Anterior cingulate cortex (tissue), 58 donors: Measurements from ENCODE around the gene ADAMTSL2.

ENCODE experiments used
- DNase-seq, 58 donors: peaks; one replicate each; lab custom pipeline; 2025; lab: John Stamatoyannopoulos, UW

The ADAMTSL2 gene

DNA sequence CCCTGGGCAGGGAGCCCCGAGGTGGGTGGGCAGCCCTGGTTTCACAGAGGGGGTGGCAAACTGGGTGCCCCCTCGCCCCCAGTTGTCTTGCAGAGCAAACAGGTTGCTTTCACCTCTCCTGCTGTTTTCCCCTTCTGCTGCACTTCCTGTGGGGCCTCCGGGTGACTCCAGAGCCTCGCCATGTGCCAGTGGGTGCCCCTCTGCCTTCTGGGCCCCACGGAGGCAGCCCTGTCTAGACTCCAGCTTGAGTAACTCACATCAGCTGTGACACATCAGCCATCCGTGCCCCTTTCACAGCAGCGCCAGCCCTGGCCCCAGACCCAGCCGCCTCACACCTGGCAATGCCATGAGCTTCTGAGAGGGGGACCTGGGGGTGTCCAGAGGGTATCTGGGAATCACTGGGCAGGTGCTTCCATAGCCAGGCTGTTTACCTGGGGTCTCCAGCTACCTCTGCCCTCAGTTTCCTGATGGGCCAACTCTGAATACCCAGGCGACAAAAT lies 36.9 kb downstream of the ADAMTSL2 start:
- DNase-seq, result no peak

DNA sequence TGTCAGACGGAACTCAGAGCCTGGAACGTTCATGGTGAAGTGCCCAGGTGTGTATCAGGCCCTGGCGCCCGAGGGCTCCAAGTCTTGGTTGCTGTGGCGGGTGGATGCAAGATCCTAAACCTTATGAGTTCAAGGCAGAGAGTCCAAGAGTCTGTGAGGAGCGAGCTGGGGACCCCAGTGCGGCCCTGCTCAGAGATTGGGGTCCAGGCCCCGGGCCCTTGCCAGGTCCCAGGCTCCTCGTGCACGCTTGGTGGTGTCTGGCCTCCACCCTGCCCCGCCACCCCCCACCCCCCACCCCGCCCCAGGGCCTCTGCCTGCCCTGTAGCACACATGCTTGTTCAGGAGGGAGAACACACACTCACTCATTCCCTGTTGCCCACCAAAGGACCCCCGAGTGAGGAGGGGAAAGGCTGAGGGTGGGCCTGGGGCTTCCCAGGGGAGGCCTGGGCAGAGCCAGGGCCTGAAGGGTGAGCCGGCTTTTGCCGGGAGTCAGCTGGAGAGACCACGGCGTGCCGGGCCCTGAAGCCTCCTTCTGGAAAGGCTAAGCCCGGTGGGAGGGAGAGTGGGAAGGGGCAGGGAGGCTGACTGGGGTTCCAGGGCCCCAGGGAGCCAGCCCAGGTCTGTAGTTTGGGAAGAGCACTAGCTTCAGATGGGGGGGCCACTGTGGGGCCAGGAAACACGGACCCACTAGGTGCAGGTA lies 37.5 kb downstream of the ADAMTSL2 start:
- DNase-seq, result no peak

DNA sequence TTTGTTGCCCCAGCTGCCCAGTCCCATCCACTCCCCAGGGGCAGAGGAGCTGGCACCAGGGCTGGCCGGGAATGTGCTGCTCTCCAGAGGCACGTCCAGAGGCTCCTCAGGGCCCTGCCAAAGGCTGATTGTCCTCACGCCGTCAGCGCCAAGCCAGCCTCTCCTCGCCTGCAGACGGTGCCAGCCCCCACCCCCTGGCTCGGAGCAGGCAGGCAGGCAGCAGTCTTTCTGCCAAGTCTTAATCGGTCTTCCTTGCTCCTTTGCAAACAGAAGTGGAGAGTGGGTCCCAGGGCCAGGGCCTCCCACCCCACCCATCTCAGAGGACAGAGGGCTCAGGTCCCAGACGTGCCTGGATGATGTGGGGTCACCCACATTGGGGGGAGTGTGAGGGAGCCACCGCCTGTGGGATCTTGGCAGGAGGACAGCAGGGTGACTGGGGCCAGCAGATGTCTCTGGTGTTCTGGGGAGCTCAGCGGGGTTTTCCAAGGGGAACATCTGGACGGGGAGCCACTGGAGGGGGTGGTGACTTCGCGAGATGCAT lies 38.4 kb downstream of the ADAMTSL2 start:
- peak in 57 of 58 donors; percentile 35 to 90 (median 77) for DNase-seq

DNA sequence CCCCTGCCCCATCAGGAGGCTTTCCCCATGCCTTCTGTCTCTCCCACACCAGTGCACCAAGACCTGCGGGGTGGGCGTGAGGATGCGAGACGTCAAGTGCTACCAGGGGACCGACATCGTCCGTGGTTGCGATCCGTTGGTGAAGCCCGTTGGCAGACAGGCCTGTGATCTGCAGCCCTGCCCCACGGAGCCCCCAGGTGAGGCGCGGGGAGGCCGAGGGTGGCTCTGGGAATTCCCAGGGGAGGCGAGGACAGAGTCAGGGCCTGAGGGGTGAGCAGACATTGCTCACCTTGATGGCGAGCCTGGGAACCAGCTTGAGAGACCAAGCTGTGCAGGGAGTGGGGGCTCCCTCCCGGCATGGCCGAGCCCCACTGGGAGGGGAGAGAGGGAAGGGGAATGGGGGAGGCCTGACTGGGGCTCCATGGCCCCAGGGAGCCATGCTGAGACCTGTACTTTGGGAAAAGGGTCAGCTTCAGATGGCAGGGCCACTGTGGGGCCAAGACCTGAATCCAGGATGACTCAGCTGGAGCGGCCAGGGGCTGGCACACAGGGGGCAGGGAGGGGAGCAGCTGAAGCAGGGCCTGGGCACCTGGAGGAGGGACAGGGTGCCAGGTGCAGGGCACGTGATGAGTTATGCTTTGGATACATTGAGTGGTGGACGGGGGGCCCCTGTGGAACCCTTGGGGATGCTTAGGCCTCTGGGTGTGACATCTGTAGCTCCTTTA lies 39.4 kb downstream of the ADAMTSL2 start:
- no peak for DNase-seq

- DNase-seq, result no peak
Observed at GRCh38 chr9:133574771-133575170, 40.3 kb downstream of the ADAMTSL2 start.

- DNase-seq, result no peak
Observed at GRCh38 chr9:133575186-133576030, 40.9 kb downstream of the ADAMTSL2 start.

DNA sequence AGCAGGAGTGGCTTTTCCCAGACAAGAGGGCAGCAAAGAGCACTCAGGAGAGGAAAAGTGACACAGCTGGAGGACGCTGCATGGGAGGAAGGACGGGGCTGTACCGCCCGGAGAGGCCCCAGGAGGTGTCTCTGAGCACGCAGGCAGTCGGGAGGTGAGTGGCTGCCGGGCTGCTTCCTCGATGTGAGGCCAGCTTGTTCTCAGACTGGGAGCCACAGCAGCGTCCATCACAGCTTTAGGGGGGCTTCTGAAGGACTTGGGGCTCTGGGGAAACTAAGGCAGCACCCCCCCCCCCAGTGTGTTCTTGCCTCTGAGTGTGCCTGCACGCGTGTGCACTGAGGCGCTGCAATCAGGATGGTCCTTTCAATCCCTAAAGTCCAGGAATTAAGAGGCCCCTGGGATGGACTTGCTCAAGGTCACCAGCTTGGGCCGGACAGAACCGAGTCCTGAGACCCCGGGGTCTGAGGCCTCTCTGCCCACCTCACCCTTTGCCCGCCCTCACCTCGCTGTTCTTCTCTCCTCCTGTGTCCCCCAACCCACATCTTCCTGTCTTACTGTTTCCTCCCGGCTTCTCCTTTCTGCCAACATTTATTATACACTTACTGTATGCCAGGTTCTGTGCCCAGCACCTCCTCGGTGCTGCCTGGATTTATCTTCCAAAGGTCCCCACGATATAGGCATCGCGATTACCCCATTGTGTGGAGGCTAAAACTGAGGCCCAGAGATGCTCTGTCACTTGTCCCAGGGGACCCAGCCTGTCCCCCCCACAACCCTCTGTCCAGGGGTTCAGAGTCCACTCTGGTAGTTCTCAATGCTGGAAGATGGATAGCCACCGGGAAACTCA lies 41.7 kb downstream of the ADAMTSL2 start:
- DNase-seq, result no peak

GRCh38 chr9:133576875-133577736 lies 42.6 kb downstream of the ADAMTSL2 start:
- DNase-seq, result no peak

- no peak for DNase-seq
Observed at GRCh38 chr9:133577737-133578112, 43.2 kb downstream of the ADAMTSL2 start.

DNA sequence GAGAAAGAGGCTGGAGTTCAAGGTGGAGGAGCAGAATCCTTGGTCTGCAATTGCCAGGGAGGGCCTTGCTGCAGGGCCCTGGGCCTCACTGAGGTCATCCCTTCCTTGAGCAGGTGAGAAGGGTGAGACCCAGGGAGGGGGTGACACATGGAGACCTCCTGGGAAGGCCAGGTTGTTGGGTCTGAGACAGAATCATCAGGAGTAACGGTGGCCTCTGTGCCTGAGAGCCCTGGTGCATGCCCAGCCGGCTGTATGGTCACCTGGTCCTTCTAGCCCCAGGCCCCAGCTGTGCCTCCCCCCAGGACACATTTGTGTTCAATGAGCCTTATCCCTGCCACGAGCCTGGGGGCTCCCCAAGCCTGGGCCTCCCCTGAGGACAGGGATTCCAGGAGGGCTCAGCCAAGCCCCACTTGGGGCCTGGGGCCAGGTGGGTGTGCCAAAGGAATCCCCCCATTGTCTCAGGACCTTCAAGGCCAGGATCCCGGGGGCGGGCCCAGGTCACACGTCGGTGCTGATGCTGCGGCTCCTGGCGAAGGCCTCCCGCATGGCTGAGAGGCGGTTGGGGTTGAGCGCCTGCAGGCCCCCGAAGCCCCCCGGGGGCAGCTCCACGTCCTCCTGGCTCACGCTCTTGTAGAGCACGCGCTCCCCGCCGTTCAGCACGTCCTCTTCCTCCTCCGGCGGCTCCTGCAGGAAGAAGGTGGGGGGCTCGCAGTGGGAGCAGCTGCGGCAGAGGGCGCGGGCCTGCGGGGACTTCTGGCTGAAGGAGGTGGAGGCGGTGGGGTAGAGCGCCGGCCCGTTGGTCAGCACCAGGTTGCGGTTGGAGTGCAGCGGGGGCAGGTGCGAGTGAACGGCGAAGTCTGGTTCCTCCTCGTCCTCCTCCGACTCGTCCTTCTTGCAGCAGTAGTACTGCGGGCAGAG lies 44.3 kb downstream of the ADAMTSL2 start:
- DNase-seq, result no peak

DNA sequence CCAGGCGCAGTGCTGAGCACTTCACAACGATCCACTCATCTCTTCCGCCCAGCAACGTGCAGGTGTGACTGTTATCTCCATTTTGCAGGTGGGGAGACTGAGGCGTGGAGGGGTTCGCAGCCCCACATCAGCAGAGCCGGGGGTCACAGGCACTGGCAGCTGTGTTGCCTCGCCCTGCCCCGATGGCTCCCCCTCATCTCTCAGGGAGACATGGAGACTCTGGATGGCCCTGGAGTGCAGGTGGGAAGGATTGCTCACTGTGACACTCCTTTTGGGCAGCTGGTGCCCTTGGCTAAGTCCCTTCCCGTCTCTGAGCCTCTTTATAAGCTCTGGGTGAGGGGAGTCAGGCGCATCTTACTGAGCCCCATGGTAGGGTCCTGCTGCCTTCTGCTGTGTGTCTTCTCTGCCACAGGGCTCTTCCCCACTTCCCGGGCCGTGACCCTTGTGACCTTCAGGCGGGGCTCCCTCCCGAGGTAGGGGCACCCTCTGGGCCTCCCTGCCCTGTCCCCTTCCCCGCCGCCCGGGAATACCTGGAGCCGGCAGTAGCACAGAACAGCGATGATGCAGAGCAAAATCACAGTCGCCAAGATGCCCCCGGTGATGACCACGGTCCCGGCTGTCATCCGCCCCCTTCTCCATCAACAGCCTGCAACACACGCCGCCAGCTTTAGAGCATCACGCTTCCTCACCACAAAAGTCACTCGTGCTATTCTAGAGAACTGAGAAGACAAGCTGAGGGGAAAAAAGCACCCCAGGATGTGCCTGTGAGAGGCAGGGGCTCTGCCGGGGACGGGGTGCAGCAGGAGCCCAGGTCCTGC lies 45.3 kb downstream of the ADAMTSL2 start:
- DNase-seq, result peak in 1 of 58 donors; percentile 51

- DNase-seq, result peak in 13 of 58 donors; percentile 15 to 53 (median 39)
Observed at GRCh38 chr9:133580419-133580738, 45.9 kb downstream of the ADAMTSL2 start.

DNA sequence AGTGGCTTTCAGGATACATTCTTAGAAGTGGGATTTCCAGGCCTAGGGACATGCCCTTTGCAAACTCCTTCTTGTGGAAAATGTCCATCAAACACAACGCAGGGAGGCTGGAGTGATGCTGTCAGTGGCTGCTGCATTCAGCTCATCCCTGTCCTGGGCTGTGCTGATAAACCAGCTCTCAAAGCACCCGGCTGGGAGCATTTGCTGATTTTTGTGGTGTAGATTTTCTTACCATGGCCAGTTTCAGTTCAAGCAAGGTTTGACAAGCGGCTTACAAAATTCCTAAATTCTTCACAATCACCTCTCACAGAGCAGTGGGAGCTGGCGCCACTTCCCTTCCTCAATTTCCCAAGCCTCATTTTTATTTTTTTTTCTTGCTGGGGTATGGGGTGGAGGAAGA lies 46.5 kb downstream of the ADAMTSL2 start:
- DNase-seq, result no peak

DNA sequence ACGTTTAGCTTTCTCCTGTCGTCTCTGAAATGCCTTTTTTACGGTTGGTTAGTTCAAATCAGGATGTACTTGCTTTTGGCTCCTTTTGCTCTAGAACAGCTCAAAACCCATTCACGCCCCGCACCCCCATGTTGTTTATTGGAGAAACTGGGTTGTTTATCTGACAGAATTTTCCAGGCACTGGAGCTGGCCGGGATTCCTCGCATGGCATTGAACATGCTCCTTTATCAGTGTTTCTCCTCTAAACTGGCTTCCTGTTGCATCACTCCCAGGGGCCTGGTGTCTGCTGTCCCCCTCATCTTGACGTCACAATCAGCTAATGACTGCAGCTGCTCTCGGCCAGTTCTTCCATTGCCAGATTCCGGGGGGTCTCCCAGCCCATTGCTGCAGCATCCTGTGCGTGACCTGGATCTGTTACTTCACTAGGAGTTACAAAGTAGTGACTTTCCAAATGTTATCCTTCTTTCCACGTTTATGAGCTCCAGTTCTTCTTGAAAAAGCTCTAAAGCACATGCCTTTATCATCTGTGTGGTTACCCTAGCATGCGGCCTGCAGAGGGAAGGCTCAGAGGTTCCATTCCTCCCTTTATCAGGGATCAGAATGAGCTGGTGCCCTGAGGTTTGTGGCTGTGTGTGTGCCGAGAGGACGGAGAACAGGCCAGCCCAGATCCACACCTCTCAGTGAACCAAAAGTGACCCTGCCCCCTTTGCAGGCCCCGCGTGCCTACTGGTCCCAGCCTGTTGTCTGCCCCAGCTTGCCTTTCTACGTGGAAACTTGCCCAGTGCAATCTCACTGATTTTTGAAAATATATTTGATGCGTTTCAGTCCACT lies 47.2 kb downstream of the ADAMTSL2 start:
- DNase-seq, result no peak

- no peak for DNase-seq
Observed at GRCh38 chr9:133582501-133583045, 48.1 kb downstream of the ADAMTSL2 start.

- no peak for DNase-seq
Observed at GRCh38 chr9:133583111-133583510, 48.6 kb downstream of the ADAMTSL2 start.
